ENCODE results near the gene CGREF1. TPM values are rescaled to one million over a fixed set of nuclear protein-coding genes. Genes with fewer than 3 reads are reported as not detected.
"Not testable (repeated sequence)": the region's sequence is repeated elsewhere in the genome, so short reads cannot be mapped to it uniquely, and the experiment has no call there.

The CGREF1 gene
- total RNA-seq, 2 experiments from 2014 or later: 2.7 to 2.9 TPM

GRCh38 chr2:27123302-27124150 is 4.6 kb upstream of the CGREF1 start, which contains the start of gene ABHD1:
Gene ABHD1 (plus strand): TSS chr2:27123815. CDS start chr2:27123949, 134 bp downstream.
- Mint-ChIP-seq H3K36me3 (no peaks in the 10 kb centered on the region), H3K9me3 (no peaks in the 10 kb centered on the region), H3K4me1 (ENCODE audit: low read depth) (peaks cover 15% of the 10 kb centered on the region), H3K27me3 (peaks cover 17% of the 10 kb centered on the region), H3K4me3 (peak within 1 kb of the TSS; percentile 80), H3K27ac (no peak within 1 kb of the TSS)
- ChIA-PET CTCF (interaction anchor here (0.5 to 3.1 kb wide), 7 partner anchors 8 to 179 kb away, joined by 3 to 19 read pairs (median 6); partner anchors contain the start of genes AGBL5 and PREB), POLR2A (interaction anchor here (0.7 to 2.0 kb wide), 5 partner anchors 8 to 52 kb away, joined by 3 to 20 read pairs (median 3); partner anchors contain the start of genes OST4 and PREB)
- peak; percentile 71 for DNase-seq
- intact Hi-C loops (cut with micrococcal nuclease): loop anchor here (1.0 to 5.0 kb wide), 2 partner anchors 11 to 71 kb away; partner anchors contain the start of genes AGBL5 and PREB

DNA sequence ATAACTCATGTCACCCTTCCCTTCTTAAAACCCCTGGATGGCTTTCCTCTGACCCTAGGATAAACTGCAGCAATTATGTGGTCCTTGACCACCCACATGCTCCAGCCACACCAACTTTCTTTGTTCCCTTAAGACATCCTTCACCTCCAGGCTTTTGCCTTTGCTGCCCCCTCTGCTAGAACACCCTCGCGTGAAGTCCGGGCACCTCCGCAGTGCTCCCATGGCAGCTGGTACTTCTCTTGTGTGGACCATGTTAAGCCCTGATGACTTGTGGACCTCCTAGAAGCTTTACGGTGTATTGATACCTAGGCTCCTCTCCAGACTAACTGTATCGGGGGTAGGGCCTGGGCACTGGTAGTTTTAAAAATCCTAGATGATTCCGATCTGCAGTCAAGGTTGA is 3.9 kb upstream of the CGREF1 start:
- POLR2A ChIA-PET: interaction anchor here (1.1 to 2.0 kb wide), 3 partner anchors 9 to 51 kb away, joined by 3 to 20 read pairs (median 4); partner anchors contain the start of genes OST4 and PREB
- Mint-ChIP-seq H3K36me3 (no peaks in the 10 kb centered on the region), H3K27ac (no peak overlapping the region), H3K9me3 (no peaks in the 10 kb centered on the region), H3K4me3 (peak overlapping the region; percentile 80), H3K27me3 (peaks cover 22% of the 10 kb centered on the region), H3K4me1 (ENCODE audit: low read depth) (peaks cover 18% of the 10 kb centered on the region)
- CTCF ChIA-PET: interaction anchor here (2.1 to 3.1 kb wide), 3 partner anchors 11 to 157 kb away, joined by 6 to 19 read pairs (median 14); partner anchors contain the start of genes AGBL5 and PREB
- intact Hi-C loops (cut with micrococcal nuclease): loop anchor here (1.0 to 5.0 kb wide), 2 partner anchors 12 to 70 kb away; partner anchors contain the start of genes AGBL5 and PREB
- no peak for DNase-seq

- Mint-ChIP-seq H3K4me1 (ENCODE audit: low read depth) (peaks cover 18% of the 10 kb centered on the region), H3K36me3 (no peaks in the 10 kb centered on the region), H3K9me3 (no peaks in the 10 kb centered on the region), H3K27me3 (peaks cover 28% of the 10 kb centered on the region), H3K27ac (no peak overlapping the region), H3K4me3 (no peak overlapping the region)
- CTCF ChIA-PET: interaction anchor here (3.1 kb wide), 1 partner anchor 158 kb away, joined by 14 read pairs; no protein-coding TSS in a partner anchor
- no peak for DNase-seq
- POLR2A ChIA-PET: no interaction called here
- intact Hi-C loops (cut with micrococcal nuclease): loop anchor here (5.0 kb wide), 1 partner anchor 70 kb away; the partner anchor contains the start of gene AGBL5
These were observed 3.0 kb upstream of the CGREF1 start for GRCh38 chr2:27121906-27122305.

DNA sequence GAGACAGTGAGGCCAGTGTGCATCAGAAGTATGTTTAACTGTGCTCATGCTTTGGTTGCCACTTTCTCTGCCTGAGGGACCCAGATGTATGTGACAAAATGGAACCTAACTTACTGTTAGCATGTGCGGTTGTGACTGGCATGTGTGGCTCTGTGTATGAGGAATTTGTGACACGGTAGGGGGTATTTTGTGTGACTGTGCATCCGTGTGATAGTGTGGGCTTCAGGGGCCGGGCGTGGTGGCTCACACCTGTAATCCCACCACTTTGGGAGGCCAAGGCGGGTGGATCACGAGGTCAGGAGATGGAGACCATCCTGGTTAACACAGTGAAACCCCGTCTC is 372 bp upstream of the CGREF1 start:
- CTCF ChIA-PET; DNase-seq; H3K9me3 Mint-ChIP-seq; H3K36me3 Mint-ChIP-seq; H3K27ac Mint-ChIP-seq; intact Hi-C loops (cut with micrococcal nuclease): not testable (repeated sequence)
- POLR2A ChIA-PET: interaction anchor here (1.0 kb wide), 1 partner anchor 15 kb away, joined by 4 read pairs; the partner anchor contains the start of gene PREB
- Mint-ChIP-seq H3K4me1 (ENCODE audit: low read depth) (peaks cover 18% of the 10 kb centered on the region), H3K27me3 (peaks cover 28% of the 10 kb centered on the region), H3K4me3 (peak overlapping the region; percentile 75)

DNA sequence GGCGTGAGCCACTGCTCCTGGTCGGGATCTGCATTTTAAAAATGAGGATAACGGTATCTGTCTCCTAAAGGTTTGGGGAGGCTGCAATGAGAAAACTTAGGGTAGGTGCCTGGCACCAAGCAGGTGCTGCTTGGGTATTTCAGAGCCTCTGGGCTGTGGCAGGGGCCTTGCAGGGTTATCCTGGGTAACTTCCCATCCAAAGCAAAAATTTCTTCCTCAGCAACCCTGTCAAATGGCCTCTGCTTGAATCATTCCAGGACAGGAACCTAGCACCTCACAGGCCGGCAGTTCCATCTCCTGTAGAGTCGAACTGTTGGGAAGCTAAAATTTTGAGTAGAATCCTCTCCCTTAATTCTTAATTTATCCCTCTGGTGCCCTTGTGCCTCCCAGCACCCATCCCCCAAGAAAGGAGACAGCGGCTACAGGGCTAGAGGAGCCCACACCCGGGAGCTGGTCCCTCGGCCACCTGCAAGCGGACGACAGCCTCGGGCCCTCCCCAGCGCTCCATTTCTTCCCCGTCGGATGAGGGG is 868 bp downstream of the CGREF1 start:
- Mint-ChIP-seq H3K36me3 (no peaks in the 10 kb centered on the region), H3K4me3 (peak overlapping the region; percentile 23), H3K27ac (no peak overlapping the region), H3K27me3 (peaks cover 28% of the 10 kb centered on the region), H3K9me3 (no peaks in the 10 kb centered on the region), H3K4me1 (ENCODE audit: low read depth) (peaks cover 14% of the 10 kb centered on the region)
- ChIA-PET POLR2A (no interaction called here), CTCF (no interaction called here)
- intact Hi-C loops (cut with micrococcal nuclease): no loop called here
- DNase-seq: no peak

DNA sequence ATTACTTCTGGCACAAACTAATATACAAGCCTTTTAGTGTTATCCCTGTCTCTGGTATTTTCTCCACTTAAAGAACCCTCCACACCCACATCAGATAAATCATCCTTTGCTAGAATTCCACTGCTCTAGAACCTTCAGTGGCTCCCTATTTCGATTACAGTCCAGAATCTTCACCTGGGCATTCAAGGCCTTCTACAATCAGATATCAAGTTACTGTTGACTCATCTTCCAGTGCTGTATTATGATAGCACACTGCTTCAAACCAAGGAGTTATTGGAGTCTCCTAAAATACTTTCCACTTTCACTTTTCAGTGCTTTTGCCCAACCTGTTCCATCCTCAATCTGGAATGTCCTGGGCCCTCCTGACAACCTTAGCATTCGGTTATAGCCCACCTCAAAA is 3.4 kb downstream of the CGREF1 start:
- Mint-ChIP-seq H3K9me3 (no peaks in the 10 kb centered on the region), H3K4me3 (no peak overlapping the region), H3K27ac (no peak overlapping the region), H3K4me1 (ENCODE audit: low read depth) (peaks cover 12% of the 10 kb centered on the region), H3K36me3 (no peaks in the 10 kb centered on the region), H3K27me3 (peaks cover 25% of the 10 kb centered on the region)
- CTCF ChIA-PET: interaction anchor here (1.0 kb wide), 1 partner anchor 187 kb away, joined by 4 read pairs; no protein-coding TSS in a partner anchor
- no peak for DNase-seq
- POLR2A ChIA-PET: no interaction called here
- intact Hi-C loops (cut with micrococcal nuclease): no loop called here

DNA sequence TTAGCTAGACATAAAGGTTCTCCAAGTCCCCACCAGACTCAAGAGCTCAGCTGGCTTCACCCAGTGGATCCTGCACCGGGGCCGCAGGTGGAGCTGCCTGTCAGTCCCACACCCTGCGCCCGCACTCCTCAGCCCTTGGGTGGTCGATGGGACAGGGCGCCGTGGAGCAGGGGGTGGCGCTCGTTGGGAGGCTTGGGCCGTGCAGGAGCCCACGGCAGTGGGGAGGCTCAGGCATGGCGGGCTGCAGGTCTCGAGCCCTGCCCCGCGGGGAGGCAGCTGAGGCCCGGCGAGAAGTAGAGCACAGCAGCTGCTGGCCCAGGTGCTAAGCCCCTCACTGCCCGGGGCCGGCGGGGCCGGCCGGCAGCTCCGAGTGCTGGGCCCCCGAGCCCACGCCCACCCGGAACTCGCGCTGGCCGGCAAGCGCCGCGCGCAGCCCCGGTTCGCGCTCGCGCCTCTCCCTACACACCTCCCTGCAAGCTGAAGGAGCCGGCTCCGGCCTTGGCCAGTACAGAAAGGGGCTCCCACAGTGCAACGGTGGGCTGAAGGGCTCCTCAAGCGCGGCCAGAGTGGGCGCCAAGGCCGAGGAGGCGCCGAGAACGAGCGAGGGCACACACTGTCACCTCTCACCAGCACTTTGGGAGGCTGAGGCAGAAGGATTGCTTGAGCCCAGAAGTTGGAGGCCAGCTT is 7.4 kb downstream of the CGREF1 start:
- H3K4me3 Mint-ChIP-seq; POLR2A ChIA-PET; H3K27me3 Mint-ChIP-seq; intact Hi-C loops (cut with micrococcal nuclease); H3K27ac Mint-ChIP-seq; DNase-seq; H3K9me3 Mint-ChIP-seq; H3K4me1 Mint-ChIP-seq (ENCODE audit: low read depth); H3K36me3 Mint-ChIP-seq: not testable (repeated sequence)
- CTCF ChIA-PET: interaction anchor here (1.4 kb wide), 1 partner anchor 13 kb away, joined by 3 read pairs; no protein-coding TSS in a partner anchor

GRCh38 chr2:27110603-27111352 is 8.2 kb downstream of the CGREF1 start:
- H3K27me3 Mint-ChIP-seq; H3K9me3 Mint-ChIP-seq; H3K27ac Mint-ChIP-seq; POLR2A ChIA-PET; CTCF ChIA-PET; H3K36me3 Mint-ChIP-seq; intact Hi-C loops (cut with micrococcal nuclease); H3K4me1 Mint-ChIP-seq (ENCODE audit: low read depth); DNase-seq; H3K4me3 Mint-ChIP-seq: not testable (repeated sequence)

DNA sequence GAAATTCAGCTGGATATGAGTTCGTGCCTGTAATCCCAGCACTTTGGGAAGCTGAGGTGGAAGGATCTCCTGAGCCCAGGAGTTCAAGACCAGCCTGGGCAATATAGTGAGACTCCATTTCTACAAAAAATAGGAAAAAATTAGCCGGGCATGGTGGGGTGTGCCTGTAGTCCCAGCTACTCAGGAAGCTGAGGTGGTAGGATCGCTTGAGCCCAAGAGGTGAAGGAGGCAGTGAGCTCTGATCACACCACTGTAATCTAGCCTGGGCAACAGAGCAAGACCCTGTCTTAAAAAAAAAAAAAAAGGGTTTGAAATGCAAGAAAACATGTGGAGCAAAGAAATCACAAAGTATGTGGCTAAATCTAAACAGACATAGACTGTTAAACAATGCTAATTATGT is 9.8 kb downstream of the CGREF1 start:
- ChIA-PET CTCF (interaction anchor here (0.9 to 1.2 kb wide), 3 partner anchors 147 to 195 kb away, joined by 3 read pairs; no protein-coding TSS in a partner anchor), POLR2A (no interaction called here)
- Mint-ChIP-seq H3K4me1 (ENCODE audit: low read depth) (no peaks in the 10 kb centered on the region), H3K27me3 (peaks cover 3% of the 10 kb centered on the region), H3K4me3 (no peak overlapping the region), H3K9me3 (no peaks in the 10 kb centered on the region), H3K36me3 (no peaks in the 10 kb centered on the region), H3K27ac (no peak overlapping the region)
- no peak for DNase-seq
- intact Hi-C loops (cut with micrococcal nuclease): no loop called here

- Mint-ChIP-seq H3K4me3 (no peak overlapping the region), H3K36me3 (no peaks in the 10 kb centered on the region), H3K9me3 (no peaks in the 10 kb centered on the region), H3K4me1 (ENCODE audit: low read depth) (no peaks in the 10 kb centered on the region), H3K27me3 (peaks cover 3% of the 10 kb centered on the region), H3K27ac (no peak overlapping the region)
- intact Hi-C loops (cut with micrococcal nuclease): no loop called here
- no peak for DNase-seq
- ChIA-PET POLR2A (no interaction called here), CTCF (interaction anchor here (1.2 kb wide), 1 partner anchor 146 kb away, joined by 3 read pairs; no protein-coding TSS in a partner anchor)
These were observed 10.7 kb downstream of the CGREF1 start for GRCh38 chr2:27108221-27108620.

- no peak for DNase-seq
- CTCF ChIA-PET: interaction anchor here (0.6 to 1.3 kb wide), 3 partner anchors 64 to 143 kb away, joined by 3 read pairs; no protein-coding TSS in a partner anchor
- H3K9me3 Mint-ChIP-seq: no peaks in the 10 kb centered on the region
- no peaks in the 10 kb centered on the region for H3K4me1 Mint-ChIP-seq (ENCODE audit: low read depth)
- POLR2A ChIA-PET: no interaction called here
- H3K27me3 Mint-ChIP-seq: peaks cover 3% of the 10 kb centered on the region
- intact Hi-C loops (cut with micrococcal nuclease): no loop called here
- H3K27ac Mint-ChIP-seq: no peak overlapping the region
- no peak overlapping the region for H3K4me3 Mint-ChIP-seq
- H3K36me3 Mint-ChIP-seq: no peaks in the 10 kb centered on the region
These were observed 12.9 kb downstream of the CGREF1 start for GRCh38 chr2:27105981-27106380.

Data from activated CD4-positive, alpha-beta memory T cell treated with anti-CD3 and anti-CD28 coated beads for 36 hours (primary cell).